KG1 (cell line): ENCODE results near the gene NEK3.
"Not testable (repeated sequence)": the region's sequence is repeated elsewhere in the genome, so short reads cannot be mapped to it uniquely, and the experiment has no call there.

ENCODE experiments used
- DNase-seq: peaks from one replicate; lab custom pipeline; 2025; lab: John Stamatoyannopoulos, UW

The NEK3 gene

GRCh38 chr13:52118095-52118494, 41.3 kb downstream of the NEK3 start:
- DNase-seq, result no peak

- no peak for DNase-seq
Observed at GRCh38 chr13:52112591-52112990, 46.8 kb downstream of the NEK3 start.

- DNase-seq, result no peak
Observed at GRCh38 chr13:52109116-52109670, 50.2 kb downstream of the NEK3 start.

- DNase-seq, result no peak
Observed at GRCh38 chr13:52105841-52106240, 53.6 kb downstream of the NEK3 start.

- DNase-seq, result no peak
Observed at GRCh38 chr13:52104624-52105023, 54.8 kb downstream of the NEK3 start.

GRCh38 chr13:52103386-52103785, 56.0 kb downstream of the NEK3 start:
- no peak for DNase-seq

GRCh38 chr13:52102423-52102822, 57.0 kb downstream of the NEK3 start:
- DNase-seq, result not testable (repeated sequence)

- no peak for DNase-seq
Observed at GRCh38 chr13:52097197-52097596, 62.2 kb downstream of the NEK3 start.

- no peak for DNase-seq
Observed at GRCh38 chr13:52096748-52097147, 62.6 kb downstream of the NEK3 start.

GRCh38 chr13:52096062-52096461, 63.3 kb downstream of the NEK3 start:
- no peak for DNase-seq

- DNase-seq, result no peak
Observed at GRCh38 chr13:52092087-52092486, 67.3 kb downstream of the NEK3 start.

- no peak for DNase-seq
Observed at GRCh38 chr13:52091473-52091872, 67.9 kb downstream of the NEK3 start.

GRCh38 chr13:52085421-52085820, 74.0 kb downstream of the NEK3 start:
- DNase-seq, result no peak

GRCh38 chr13:52084981-52085380, 74.4 kb downstream of the NEK3 start:
- not testable (repeated sequence) for DNase-seq
